GM13977 (cell line): Measurements from ENCODE around the gene ANO10.

Source experiments
- DNase-seq: peaks from one replicate; pipeline ENCODE4 v3.0.0; 2012; ENCODE audit warnings: low spot score
- CTCF ChIP-seq: IDR thresholded peaks from 2 replicates; pipeline ENCODE4 v1.5.1; 2012; ENCODE audit warnings: mild to moderate bottlenecking, control low read depth; ENCODE audit not compliant: insufficient read depth; ENCODE audit errors: extremely low read depth, missing control alignments
- in situ Hi-C: fragments of 300-500 bp; cut with MboI; formaldehyde crosslinking; loops from one replicate; pipeline ENCODE4 v1.12.0; 2022; ENCODE audit warnings: low sequenced_read_pairs, low pct_unique_long_range_greater_than_20kb, mixed read lengths, inconsistent platforms; ENCODE audit not compliant: unreplicated experiment

Gene ANO10

GRCh38 chr3:43649365-43649968, 27.7 kb upstream of the ANO10 start:
- DNase-seq = no peak
- TF ChIP-seq CTCF = no peak
- in situ Hi-C loops = no loop called here

- no peak for TF ChIP-seq CTCF
- DNase-seq = no peak
- in situ Hi-C loops = no loop called here
Observed at GRCh38 chr3:43648957-43649356, 27.1 kb upstream of the ANO10 start.

GRCh38 chr3:43647331-43648166, 25.7 kb upstream of the ANO10 start:
- no peak for DNase-seq
- in situ Hi-C loops = no loop called here
- TF ChIP-seq CTCF = no peak

GRCh38 chr3:43644443-43644842, 22.6 kb upstream of the ANO10 start:
- in situ Hi-C loops = no loop called here
- no peak for DNase-seq
- no peak for TF ChIP-seq CTCF

- in situ Hi-C loops = no loop called here
- DNase-seq = no peak
- TF ChIP-seq CTCF = no peak
Observed at GRCh38 chr3:43641306-43642114, 19.7 kb upstream of the ANO10 start.

- DNase-seq = no peak
- in situ Hi-C loops = no loop called here
- no peak for TF ChIP-seq CTCF
Observed at GRCh38 chr3:43640681-43641080, 18.9 kb upstream of the ANO10 start.
